NCI-H1694 treated with DMSO at 0.1 percent for 48 hours (cell line): ENCODE data around the gene TSKS.

ENCODE experiments used
- DNase-seq: peaks from one replicate; lab custom pipeline; 2025; lab: John Stamatoyannopoulos, UW

TSKS gene

DNA sequence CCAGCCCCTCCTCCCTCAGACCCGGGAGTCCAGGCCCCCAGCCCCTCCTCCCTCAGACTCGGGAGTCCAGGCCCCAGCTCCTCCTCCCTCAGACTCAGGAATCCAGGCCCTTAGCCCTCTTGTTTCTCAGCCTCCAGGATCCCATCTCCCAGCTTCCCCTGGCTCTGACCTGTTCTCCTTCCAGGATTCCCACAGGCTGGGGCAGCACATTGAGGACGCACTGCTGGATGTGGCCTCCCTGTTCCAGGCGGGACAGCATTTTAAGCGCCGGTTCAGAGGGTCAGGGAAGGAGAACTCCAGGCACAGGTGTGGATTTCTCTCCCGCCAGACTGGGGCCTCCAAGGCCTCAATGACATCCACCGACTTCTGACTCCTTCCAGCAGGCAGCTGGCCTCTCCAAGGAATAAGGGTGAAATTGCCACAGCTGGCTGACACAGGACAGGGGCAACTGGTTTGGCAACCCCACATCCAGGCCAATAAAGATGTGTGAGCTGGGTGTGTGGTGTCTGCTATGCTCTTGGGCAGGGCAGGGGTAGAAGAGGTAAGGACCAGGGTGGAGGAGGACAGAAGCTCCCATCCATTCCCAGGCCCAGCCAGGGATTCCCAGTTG is 49.8 kb downstream of the TSKS start:
- DNase-seq: no peak

DNA sequence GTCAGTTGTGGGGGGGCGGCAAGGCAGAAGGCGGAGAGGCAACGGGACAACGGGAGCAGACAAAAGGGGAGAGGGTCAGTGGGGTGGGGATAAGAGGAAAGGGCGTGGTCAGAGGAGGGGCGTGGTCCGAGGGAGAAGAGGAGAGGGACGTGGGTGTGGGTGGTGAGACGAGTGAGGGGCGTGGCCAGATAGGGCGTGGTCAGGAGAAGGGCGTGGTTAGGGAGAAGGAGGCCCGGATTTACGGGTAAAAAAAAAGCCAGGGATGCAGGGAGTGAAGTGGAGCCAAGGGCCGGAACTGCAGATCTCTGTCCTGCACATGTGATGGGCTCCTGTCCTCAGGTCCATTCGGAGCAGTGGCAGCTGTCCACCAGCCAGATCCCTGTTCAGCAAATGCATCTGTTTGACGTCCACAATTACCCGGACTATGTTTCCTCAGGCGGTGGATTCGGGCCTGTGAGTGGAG is 50.7 kb downstream of the TSKS start:
- no peak for DNase-seq

DNA sequence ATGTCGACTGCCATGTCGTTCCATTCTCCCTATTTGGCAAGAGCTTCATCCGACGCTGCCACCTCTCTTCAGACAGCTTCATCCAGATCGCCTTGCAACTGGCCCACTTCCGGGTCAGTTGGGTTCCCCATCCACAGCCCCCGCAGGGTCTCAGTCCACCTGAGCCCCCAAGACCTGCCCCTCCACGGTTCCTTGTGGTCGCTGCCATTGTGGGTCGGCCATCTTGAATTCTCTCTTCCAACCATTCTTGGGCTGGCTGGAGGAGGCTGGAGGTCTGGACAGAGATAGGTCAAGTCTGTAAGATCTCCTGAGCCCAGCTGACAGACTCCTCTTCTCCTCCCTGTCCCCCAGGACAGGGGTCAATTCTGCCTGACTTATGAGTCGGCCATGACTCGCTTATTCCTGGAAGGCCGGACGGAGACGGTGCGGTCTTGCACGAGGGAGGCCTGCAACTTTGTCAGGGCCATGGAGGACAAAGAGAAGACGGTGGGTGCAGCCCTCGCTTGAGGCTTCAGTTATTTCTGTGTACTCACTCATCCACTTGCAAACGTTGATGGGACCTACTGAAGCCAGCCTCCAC is 52.6 kb downstream of the TSKS start:
- DNase-seq: no peak

DNA sequence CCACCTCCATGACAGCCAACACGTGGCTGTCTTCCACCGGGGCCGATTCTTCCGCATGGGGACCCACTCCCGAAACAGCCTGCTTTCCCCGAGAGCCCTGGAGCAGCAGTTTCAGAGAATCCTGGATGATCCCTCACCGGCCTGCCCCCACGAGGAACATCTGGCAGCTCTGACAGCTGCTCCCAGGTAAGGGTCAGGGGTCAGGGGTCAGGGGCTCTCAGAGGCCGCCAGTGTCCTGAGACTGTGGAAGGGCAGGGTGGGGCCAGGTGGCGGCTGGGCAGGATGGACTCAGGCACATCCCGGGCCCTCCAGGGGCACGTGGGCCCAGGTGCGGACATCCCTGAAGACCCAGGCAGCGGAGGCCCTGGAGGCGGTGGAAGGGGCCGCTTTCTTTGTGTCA is 57.2 kb downstream of the TSKS start:
- no peak for DNase-seq

DNA sequence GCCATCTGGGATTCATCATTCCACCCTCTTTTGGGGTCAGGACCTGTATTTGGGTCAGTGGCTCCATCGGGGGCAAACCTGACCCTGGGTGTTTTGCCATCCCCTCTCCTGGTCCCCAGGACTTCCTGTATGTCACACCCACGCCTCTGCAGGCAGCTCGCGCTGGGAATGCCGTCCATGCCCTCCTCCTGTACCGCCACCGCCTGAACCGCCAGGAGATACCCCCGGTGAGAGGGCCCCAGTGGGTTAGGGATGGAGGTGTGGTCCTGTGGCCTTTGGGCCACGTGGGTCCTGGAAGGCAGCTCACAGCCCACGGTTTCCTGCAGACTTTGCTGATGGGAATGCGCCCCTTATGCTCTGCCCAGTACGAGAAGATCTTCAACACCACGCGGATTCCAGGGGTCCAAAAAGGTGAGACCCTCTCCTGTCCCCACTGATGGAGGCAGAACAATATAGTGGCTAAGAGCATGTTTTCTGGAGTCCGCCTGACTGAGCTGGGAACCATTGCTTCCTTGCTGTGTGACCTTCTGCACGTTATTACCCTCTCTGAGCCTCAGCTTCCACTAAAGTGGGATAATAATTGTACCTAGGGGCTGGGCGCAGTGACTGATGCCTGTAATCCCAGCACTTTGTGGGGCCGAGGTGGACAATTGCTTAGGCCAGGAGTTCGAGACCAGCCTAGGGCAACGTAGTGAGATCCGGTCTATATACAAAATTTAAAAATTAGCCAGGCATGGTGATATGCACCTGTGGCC is 58.0 kb downstream of the TSKS start:
- no peak for DNase-seq

DNA sequence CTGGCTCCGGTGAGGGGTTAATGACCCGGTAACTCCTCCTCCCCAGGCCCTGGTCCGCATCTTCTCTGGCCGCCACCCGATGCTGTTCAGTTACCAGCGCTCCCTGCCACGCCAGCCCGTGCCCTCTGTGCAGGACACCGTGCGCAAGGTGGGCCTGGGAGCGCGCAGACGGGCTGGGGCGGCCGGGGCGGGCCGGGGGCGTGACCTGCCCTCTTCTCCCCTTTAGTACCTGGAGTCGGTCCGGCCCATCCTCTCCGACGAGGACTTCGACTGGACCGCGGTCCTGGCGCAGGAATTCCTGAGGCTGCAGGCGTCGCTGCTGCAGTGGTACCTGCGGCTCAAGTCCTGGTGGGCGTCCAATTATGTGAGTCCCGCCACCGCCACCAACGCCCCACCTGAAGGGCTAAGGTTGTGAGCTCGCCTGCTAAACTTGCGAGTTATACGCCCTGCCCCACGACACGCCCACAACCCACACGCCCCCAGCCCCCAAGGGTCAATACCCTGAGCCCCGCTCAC is 61.8 kb downstream of the TSKS start:
- no peak for DNase-seq

DNA sequence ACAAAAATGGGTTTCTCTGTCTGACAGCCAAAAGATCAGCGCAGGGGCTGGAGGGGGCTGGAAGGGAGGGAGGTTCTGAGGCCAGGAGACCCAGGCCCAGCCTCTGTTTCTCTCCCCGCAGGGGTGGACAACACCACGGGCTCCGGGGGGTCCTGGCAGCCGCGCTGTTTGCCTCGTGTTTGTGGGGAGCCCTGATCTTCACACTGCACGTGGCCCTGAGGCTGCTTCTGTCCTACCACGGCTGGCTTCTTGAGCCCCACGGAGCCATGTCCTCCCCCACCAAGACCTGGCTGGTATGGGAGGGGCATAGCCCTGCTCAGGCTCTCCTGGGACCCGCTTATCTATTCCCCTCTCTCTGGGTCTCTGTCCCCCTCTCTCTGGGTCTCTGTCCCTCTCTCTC is 62.5 kb downstream of the TSKS start:
- DNase-seq: no peak

DNA sequence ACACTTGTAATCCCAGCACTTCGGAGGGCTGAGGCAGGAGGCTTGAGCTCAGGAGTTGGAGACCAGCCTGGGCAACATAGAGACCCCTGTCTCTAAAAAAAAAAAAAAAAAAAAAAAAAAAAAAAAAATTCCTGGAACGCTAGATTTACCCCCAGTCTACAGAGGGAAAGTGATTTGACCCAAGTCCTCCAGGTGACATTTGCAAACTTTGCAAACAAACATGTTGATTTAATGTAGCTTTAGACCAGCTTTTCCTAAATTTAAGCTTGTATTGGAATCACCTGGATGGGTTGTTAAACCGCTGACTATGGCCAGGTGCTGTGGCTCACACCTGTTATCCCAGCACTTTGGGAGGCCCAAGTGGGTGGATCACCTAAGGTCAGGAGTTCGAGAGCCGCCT is 63.7 kb downstream of the TSKS start:
- no peak for DNase-seq

DNA sequence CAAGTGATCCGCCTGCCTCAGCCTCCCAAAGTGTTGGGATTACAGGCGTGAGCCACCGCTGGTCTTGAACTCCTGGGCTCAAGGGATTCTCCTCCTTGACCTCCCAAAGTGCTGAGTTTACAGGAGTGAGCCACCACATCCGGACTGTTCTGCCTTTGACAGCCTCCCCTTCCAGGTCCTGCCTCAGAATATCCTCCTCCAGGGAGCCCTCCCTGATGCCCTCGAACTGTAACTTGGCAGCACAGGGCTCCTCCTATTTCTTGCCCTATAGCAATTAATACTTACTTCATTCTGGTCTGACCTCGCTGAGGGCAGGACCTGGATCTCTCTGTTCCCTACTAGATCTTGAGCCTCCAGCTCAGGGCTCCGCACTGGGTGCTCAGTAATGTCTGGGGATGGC is 66.2 kb downstream of the TSKS start:
- no peak for DNase-seq

DNA sequence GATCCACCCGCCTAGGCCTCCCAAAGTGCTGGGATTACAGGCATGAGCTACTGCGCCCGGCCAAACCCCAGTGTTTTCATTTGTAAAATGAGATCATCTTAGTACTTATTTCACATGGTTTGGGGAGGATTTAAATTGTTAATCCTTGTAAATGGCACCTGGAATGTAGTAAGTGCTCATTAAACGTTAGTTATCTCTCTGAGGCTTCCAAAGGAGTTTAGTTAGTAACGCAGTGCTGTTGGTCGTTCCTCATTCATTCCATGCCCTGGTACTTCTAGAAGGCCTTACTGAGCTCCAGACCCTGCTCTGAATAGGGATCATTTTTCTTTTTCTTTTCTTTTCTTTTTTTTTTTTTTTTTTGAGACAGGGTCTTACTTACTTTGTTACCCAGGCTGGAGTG is 67.0 kb downstream of the TSKS start:
- DNase-seq: no peak

DNA sequence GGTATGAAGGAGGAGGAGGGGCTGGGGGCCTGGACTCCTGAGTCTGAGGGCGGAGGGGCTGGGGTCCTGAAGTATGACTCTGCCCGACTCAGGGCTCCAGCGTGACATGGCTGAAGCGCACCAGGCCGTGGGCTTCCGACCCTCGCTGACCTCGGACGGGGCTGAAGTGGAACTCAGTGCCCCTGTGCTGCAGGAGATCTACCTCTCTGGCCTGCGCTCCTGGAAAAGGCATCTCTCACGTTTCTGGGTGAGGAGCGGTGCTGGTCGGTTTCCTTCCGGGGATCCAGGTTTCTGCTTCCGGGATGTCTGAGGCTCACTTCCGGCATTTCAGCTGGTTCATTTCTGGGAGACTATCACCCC is 71.0 kb downstream of the TSKS start:
- no peak for DNase-seq

DNA sequence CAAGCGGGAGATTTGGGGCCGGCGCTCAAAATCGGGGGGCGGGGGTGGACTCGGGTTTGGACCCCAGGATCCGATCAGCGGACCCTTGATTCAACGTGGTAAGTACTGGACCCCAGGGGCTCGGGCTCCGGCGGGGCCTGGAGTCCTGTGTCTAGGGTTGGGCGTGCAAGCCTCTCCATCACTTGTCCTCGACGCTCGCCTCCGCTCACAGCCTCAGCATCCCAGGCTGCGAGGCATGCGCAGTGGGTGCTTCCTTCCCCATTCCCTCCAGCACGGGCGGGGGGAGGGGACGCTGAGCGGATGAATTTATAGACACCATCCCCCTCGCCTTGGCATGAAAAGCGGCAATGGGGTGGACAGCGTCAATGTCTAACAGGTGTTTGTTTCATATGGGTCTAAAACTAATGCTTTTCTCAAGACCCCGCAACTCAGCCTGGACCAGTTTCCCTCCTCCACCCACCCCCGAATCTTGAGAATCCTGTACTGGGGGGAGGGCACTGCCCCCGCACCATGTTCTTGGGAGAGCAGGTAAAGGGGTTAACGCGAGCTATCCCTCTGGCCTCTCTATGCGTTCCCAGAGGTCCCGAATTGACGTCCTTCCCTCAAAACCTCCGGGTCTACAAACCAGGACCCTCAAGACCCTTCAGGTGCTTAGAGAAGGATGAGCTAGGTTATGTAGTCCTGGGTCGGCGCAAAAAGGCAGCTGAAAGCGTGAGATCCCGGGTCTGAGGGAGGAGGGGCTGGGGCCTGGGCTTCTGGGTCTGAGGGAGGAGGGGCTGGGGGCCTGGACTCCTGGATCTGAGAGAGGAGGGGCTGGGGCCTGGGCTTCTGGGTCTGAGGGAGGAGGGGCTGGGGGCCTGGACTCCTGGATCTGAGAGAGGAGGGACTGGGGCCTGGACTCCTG is 71.6 kb downstream of the TSKS start:
- DNase-seq: peak; percentile 79

DNA sequence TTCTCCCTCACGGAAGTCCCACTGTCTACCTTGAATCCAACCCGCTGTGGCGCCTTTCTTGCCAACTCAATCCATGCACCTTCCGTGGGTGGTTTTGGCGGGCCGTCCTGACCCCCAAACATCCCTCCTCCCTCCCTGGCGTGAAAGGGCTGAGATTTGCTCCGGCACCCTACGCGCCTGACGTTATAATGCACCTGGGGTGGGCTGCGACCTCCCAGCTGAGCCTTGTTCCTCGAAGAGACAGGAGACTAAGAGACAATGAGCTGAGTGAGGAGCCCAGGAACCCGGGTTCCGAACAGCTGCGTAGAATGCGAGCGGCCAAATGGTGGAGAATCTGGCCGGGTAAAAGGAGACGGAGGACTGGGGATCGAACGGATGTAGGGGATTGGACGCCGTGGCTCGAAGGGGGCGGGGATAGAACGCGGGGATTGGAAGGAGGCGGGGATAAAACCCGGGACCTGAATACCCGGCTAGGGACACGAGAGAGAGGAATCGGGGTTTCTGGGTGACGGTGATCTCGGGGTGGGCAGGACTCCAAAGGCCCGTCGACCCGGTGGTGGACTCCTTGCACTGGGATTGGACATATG is 72.4 kb downstream of the TSKS start, which contains the start of gene CPT1C:
TSS of gene CPT1C (plus strand) at position 461 of the 587 bp plus-strand sequence. CDS start 1,137 bp downstream, outside the sequence.
- peak; percentile 90 for DNase-seq

DNA sequence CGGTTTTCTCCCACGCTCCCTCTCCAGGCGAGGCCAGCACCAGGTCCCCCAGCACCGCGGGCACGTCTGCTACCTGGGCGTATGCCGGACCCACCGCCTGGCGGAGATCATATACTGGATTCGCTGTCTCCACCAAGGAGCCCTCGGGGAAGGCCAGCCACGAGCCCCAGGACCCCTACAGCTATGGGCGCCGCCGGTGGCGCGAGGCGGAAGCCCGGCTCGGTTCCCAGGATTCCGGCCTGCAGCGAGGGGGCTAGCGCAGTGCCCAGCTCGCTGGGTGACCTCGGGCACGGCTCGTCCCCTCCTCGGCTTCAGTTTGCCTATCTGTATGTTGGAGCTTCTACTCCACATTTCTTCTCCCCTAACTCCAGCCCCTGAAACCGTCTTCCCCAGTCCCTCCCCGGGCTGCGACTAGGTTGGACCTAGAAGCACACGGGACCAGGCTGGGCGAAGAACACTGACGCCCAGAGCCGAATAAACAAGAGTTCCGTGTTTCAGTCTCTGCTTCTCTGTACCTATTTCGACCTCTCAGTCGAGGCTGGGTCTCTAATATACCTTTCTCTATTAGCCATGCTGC is 72.9 kb downstream of the TSKS start:
- peak; percentile 48 for DNase-seq
